ENCODE measurements around the gene ELMO3. TPM values are rescaled to one million over a fixed set of nuclear protein-coding genes. Genes with fewer than 3 reads are reported as not detected.

Gene ELMO3
- total and polyA plus RNA-seq, 2 of the 4 experiments (the other 2 are of a cell fraction) = 0.36 to 1.6 TPM

DNA sequence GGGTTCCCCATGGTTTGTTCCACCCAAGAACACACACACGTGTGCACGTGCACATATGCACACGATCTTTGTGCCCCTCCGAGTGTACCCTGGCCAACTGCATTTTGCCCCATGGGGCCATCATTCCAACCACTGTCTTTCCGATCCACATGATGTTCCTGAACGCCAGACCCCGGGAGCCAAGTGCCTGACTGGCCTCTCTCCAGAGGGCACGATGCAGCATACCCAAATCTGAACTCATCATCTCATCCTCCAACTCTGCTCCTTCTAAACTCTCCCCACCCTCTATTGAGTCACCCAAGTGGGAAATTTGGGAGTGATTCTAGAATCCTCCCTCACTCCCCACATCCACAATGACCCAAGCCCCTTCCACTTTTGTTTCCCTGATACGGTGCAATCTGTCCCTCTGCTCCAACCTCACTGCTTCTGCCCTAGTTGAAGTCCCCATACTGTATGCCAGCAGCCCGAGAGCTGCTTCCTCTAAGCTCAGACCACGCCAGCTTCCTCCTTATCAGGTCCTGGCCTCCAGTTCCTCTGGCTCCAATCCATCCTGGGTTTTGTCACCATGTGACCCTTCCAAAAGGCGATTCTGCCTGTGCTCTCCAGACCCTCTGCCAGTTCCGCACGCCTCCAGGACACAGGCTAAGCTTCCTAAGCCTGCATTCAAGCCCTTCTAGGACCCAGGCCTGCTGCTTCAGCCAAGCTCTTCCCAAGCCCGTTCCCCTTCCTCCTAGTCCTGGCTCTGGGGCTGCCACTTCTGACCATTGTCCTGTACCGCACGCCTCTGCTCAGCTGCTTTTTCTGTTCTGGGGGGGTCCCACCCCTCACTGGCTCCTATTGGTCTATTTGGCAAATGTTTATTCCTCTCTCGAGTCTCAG lies 17.9 kb downstream of the ELMO3 start (continued):
- TF ChIP-seq, protein P1, sequence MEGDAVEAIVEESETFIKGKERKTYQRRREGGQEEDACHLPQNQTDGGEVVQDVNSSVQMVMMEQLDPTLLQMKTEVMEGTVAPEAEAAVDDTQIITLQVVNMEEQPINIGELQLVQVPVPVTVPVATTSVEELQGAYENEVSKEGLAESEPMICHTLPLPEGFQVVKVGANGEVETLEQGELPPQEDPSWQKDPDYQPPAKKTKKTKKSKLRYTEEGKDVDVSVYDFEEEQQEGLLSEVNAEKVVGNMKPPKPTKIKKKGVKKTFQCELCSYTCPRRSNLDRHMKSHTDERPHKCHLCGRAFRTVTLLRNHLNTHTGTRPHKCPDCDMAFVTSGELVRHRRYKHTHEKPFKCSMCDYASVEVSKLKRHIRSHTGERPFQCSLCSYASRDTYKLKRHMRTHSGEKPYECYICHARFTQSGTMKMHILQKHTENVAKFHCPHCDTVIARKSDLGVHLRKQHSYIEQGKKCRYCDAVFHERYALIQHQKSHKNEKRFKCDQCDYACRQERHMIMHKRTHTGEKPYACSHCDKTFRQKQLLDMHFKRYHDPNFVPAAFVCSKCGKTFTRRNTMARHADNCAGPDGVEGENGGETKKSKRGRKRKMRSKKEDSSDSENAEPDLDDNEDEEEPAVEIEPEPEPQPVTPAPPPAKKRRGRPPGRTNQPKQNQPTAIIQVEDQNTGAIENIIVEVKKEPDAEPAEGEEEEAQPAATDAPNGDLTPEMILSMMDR (conservative IDR thresholded peaks at IDR 0.05; ENCODE audit: low read depth, low read length) = no peak

GRCh38 chr16:67223992-67224391 lies 25.1 kb downstream of the ELMO3 start:
- peaks cover 12% of the 10 kb centered on the region for H3K4me1 ChIP-seq (ENCODE audit: control insufficient read depth, insufficient read depth, low read length)
- H3K27ac ChIP-seq (ENCODE audit: insufficient read depth, low read length) = no peak overlapping the region
- H3K9me3 ChIP-seq (ENCODE audit: control insufficient read depth, insufficient read depth, low read length) = no peaks in the 10 kb centered on the region
- ChIA-PET CTCF (no interaction called here), POLR2A (ENCODE audit: unreplicated experiment) (no interaction called here)
- ATAC-seq (ENCODE audit: low read depth) (no peak), DNase-seq (no peak)
- no peak overlapping the region for H3K14ac ChIP-seq (replicated peaks; ENCODE audit: low read depth, low read length)
- BruUV-seq (replicated peaks) = no TSS peak
- H3K4me3 ChIP-seq (ENCODE audit: insufficient read depth, low read depth, low read length) = no peak overlapping the region
- no peak overlapping the region for H4K8ac ChIP-seq (ENCODE audit: low read depth in 2 of 2, low read length in 2 of 2)
- H2BK120ac ChIP-seq (ENCODE audit: low read depth, low read length) = no peak overlapping the region
- H3K4me2 ChIP-seq (ENCODE audit: low read depth, low read length) = no peak overlapping the region
- in situ Hi-C loops (cut with MboI; ENCODE audit: low sequenced_read_pairs) (no loop called here), intact Hi-C loops (cut with micrococcal nuclease) (no loop called here), dilution Hi-C loops (cut with HindIII; ENCODE audit: low sequenced_read_pairs, unreplicated experiment) (no loop called here)
- no peak overlapping the region for H2AFZ ChIP-seq (replicated peaks; ENCODE audit: low read length, poor library complexity)
- H3K27me3 ChIP-seq (ENCODE audit: control insufficient read depth, insufficient read depth, low read length) = no peaks in the 10 kb centered on the region
- H3K18ac ChIP-seq (ENCODE audit: low read depth, low read length) = no peak overlapping the region
- no peak overlapping the region for H4K91ac ChIP-seq (ENCODE audit: insufficient read depth, low read depth, low read length)
- no peak overlapping the region for H2BK20ac ChIP-seq (ENCODE audit: low read depth, low read length)
- H2BK15ac ChIP-seq (ENCODE audit: low read depth, low read length) = no peak overlapping the region
- 77% methylated on average over 2 of the region's 3 CpGs; no CpG with 5 or more reads in 1 of the 2 experiments for WGBS, 2 experiments (ENCODE audit: extremely low coverage in 2 of 2, insufficient read length in 1 of 2)
- H3K9ac ChIP-seq (ENCODE audit: low read depth, low read length) = no peak overlapping the region
- H3K36me3 ChIP-seq (ENCODE audit: control insufficient read depth, insufficient read depth, low read length) = peaks cover 10% of the 10 kb centered on the region
- no peak overlapping the region for H3K23ac ChIP-seq (ENCODE audit: low read depth, low read length)
- H3K56ac ChIP-seq (ENCODE audit: extremely low read depth, insufficient read depth, low read length) = no peak overlapping the region
- H4K20me1 ChIP-seq (ENCODE audit: insufficient read depth, low read length) = peaks cover 7% of the 10 kb centered on the region; the same call in 1 of the 2 replicates
- no peak overlapping the region for H3K4ac ChIP-seq (ENCODE audit: low read depth, low read length)
- no peak overlapping the region for H2BK5ac ChIP-seq (ENCODE audit: low read depth, low read length, poor library complexity, severe bottlenecking)
- H2AK5ac ChIP-seq (ENCODE audit: low read depth, low read length) = no peak overlapping the region
- peaks cover 23 to 33% of the 10 kb centered on the region in 2 experiments for H3K79me1 ChIP-seq (ENCODE audit: low read depth in 1 of 2, low read length in 2 of 2)
- H3K9me1 ChIP-seq (ENCODE audit: insufficient read depth, low read length) = peaks cover 12% of the 10 kb centered on the region
- H2AK9ac ChIP-seq (replicated peaks; ENCODE audit: low read depth, low read length, poor library complexity) = no peak overlapping the region
- H4K5ac ChIP-seq (ENCODE audit: low read depth, low read length) = no peak overlapping the region
- no peak for TF ChIP-seq RAD21 (IDR thresholded peaks at IDR 0.05; ENCODE audit: low read length)
- no peak for TF ChIP-seq NFE2L2 (IDR thresholded peaks at IDR 0.05; ENCODE audit: low read depth, low read length)
- TF ChIP-seq MAZ (IDR thresholded peaks at IDR 0.05; ENCODE audit: borderline replicate concordance, low read depth, low read length) = no peak
- TF ChIP-seq, protein P2, sequence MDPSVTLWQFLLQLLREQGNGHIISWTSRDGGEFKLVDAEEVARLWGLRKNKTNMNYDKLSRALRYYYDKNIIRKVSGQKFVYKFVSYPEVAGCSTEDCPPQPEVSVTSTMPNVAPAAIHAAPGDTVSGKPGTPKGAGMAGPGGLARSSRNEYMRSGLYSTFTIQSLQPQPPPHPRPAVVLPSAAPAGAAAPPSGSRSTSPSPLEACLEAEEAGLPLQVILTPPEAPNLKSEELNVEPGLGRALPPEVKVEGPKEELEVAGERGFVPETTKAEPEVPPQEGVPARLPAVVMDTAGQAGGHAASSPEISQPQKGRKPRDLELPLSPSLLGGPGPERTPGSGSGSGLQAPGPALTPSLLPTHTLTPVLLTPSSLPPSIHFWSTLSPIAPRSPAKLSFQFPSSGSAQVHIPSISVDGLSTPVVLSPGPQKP (IDR thresholded peaks at IDR 0.05; ENCODE audit: borderline replicate concordance, low read depth, low read length) = no peak
- no peak for TF ChIP-seq RFX5 (IDR thresholded peaks at IDR 0.05; ENCODE audit: low read depth, low read length)
- TF ChIP-seq CHD1 (IDR thresholded peaks at IDR 0.05; ENCODE audit: low read depth, low read length) = no peak
- no peak for TF ChIP-seq FOS (IDR thresholded peaks at IDR 0.05; ENCODE audit: low read depth, low read length)
- TF ChIP-seq CEBPB (IDR thresholded peaks at IDR 0.05; ENCODE audit: low read depth, low read length) = no peak
- TF ChIP-seq, protein P1 (conservative IDR thresholded peaks at IDR 0.05; ENCODE audit: low read depth, low read length) = no peak

Measured in IMR-90 (cell line).